Fibroblast of skin of right biceps (primary cell): ENCODE results near the gene ARHGAP40.

ENCODE experiments used
- DNase-seq: peaks from one replicate; pipeline ENCODE4 v3.0.0-alpha.2; 2013

ARHGAP40 gene

GRCh38 chr20:38692436-38693411, 91.1 kb downstream of the ARHGAP40 start:
- peak; percentile 63 for DNase-seq

GRCh38 chr20:38697306-38697705, 95.7 kb downstream of the ARHGAP40 start:
- no peak for DNase-seq

- no peak for DNase-seq
Measured at GRCh38 chr20:38698541-38698940, 96.9 kb downstream of the ARHGAP40 start.

DNA sequence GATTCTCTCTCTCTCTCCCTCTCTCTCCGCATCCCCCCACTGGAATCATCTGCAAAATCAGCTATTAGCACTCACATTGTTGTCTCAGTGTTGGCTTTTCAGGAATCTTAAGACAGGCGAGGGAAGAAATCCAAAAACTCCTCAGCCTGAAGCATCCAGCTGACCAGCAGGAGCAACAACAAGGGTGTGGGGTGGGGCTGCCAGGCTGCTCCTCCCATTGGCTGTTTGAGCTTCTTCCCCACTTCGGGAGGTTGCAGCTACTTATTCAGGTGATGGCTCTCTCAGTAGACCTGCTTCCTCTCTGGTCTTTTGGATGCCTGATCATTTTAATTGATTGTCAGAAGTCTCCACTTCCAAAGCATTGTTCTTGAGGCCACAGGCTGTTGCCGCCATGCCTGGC, 98.5 kb downstream of the ARHGAP40 start:
- no peak for DNase-seq
